ENCODE data around the gene SH2D2A.

- TF ChIP-seq CTCF (IDR thresholded peaks at IDR 0.05) (no peak), POLR2AphosphoS5 (IDR thresholded peaks at IDR 0.05) (no peak), EP300 (IDR thresholded peaks at IDR 0.05) (no peak)
Observed at GRCh38 chr1:156781585-156782186, 35.0 kb downstream of the SH2D2A start.
